Measurements from ENCODE around the gene UVRAG.

GRCh38 chr11:75946531-75947530 lies 131.8 kb downstream of the UVRAG start:
- no peak for TF ChIP-seq CTCF (IDR thresholded peaks at IDR 0.05)
- TF ChIP-seq EZH2 (IDR thresholded peaks at IDR 0.05; ENCODE audit: borderline replicate concordance, insufficient read depth, low read depth, low read length, poor library complexity, severe bottlenecking): no peak
